IPS-NIHi7 (cell line): ENCODE data around the gene RLN3.
A peak's percentile ranks its signal among the peaks of the same experiment; 100 is the strongest.
"Not testable (repeated sequence)": the region's sequence is repeated elsewhere in the genome, so short reads cannot be mapped to it uniquely, and the experiment has no call there.

Experiments
- DNase-seq: peaks from one replicate; pipeline ENCODE4 v3.0.0; 2012; ENCODE audit warnings: mixed read lengths; ENCODE audit errors: extremely low spot score

Gene RLN3

GRCh38 chr19:14021474-14021873 is 6.5 kb upstream of the RLN3 start:
- no peak for DNase-seq

DNA sequence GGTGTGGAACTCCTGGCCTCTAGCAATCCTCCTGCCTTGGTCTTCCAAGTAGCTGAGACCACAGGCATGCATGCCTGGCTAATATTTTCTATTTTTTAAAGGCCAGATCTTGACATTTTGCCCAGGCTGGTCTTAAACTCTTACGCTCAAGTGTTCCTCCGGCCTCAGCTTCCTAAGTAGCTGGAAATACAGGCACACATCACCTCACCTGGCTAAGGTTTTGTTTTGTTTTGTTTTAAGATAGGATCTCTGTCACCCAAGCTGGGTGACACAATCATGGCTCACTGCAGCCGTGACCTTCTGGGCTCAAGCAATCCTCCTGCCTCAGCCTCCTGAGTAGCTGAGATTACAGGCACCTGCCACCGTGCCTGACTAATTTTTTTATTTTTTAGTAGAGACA is 5.5 kb upstream of the RLN3 start:
- DNase-seq = no peak

- peak; percentile 80 for DNase-seq
Observed at GRCh38 chr19:14023404-14024235, 4.3 kb upstream of the RLN3 start.

GRCh38 chr19:14026652-14027192 is 1.2 kb upstream of the RLN3 start:
- DNase-seq = not testable (repeated sequence)

DNA sequence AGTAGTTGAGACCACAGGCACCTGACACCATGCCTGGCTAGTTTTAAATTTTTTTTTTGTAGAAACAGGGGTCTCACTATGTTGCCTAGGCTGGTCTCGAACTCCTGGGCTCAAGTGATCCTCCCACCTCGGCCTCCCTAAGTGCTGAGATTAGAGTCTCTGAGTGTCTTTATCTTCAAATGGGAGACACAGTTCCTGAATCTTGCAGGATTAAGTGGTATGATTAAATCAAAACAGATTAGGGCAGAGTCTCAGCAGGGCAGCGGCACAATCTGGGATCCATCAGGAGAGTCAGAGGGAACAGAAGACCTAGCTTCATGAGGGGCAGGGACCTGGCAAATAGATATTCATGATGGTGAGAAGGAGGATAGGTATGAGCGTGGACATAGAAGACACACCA is 953 bp downstream of the RLN3 start:
- no peak for DNase-seq

GRCh38 chr19:14030997-14031718 is 3.2 kb downstream of the RLN3 start:
- DNase-seq = no peak

- peak; percentile 73 for DNase-seq
Observed at GRCh38 chr19:14031719-14032480, 4.0 kb downstream of the RLN3 start, which contains the start of gene IL27RA. TSS of gene IL27RA (plus strand) at chr19:14031762. CDS start at chr19:14031873, 111 bp downstream.

GRCh38 chr19:14033946-14034345 is 6.0 kb downstream of the RLN3 start:
- DNase-seq = no peak

GRCh38 chr19:14035159-14035558 is 7.2 kb downstream of the RLN3 start:
- not testable (repeated sequence) for DNase-seq

DNA sequence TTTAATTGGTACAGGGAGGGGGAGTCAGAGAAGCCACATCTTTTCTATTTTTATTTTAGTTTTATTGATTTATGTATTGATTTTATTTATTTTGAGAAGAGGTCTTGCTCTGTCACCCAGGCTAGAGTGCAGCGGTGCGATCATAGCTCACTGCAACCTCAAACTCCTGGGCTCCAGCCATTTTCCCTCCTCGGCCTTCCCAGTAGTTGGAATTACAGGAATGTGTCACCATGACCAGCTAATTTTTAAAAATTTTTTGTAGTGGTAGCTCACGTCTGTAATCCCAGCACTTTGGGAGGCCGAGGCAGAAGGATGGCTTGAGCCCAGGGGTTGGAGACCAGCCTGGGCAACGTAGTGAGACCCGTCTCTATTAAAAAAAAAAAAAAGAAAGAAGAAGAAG is 7.8 kb downstream of the RLN3 start:
- no peak for DNase-seq

- DNase-seq = no peak
Observed at GRCh38 chr19:14039181-14039580, 11.2 kb downstream of the RLN3 start.

- peak; percentile 85 for DNase-seq
Observed at GRCh38 chr19:14042659-14043608, 15.0 kb downstream of the RLN3 start.

- not testable (repeated sequence) for DNase-seq
Observed at GRCh38 chr19:14047866-14048265, 19.9 kb downstream of the RLN3 start.

DNA sequence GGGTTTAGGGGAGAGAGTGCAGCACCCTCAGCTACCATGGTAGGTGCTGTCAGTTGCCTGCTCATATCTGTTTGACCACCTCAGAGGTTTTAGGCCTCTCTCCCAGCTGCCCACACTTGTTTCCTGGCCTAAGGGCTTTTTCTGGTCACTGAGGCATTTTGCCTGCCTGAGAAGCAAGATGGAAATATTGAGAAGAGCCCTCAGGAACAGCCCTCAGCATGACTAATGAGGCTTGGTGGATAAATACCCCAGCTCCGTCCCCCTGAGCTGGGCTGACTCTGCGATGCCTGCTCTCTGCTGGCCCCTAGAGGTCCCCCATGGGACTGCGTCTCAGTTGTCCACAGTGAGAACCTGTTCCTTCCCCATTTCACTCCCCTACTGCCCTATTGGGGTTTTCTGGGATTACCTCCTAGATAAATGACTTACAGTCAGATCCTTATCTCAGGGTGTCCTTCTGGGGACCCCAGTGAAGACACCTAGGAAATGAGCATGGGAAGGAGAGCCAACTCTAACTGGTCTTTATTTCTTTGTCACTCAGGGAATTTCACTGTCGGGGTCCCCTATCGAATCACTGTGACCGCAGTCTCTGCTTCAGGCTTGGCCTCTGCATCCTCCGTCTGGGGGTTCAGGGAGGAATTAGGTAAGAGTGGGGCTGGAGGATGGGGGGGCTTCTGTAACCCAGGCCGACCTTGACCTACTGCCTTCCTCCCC is 20.6 kb downstream of the RLN3 start:
- DNase-seq = peak; percentile 89

- DNase-seq = no peak
Observed at GRCh38 chr19:14050512-14050911, 22.6 kb downstream of the RLN3 start.

- DNase-seq = not testable (repeated sequence)
Observed at GRCh38 chr19:14050961-14051360, 23.0 kb downstream of the RLN3 start.

DNA sequence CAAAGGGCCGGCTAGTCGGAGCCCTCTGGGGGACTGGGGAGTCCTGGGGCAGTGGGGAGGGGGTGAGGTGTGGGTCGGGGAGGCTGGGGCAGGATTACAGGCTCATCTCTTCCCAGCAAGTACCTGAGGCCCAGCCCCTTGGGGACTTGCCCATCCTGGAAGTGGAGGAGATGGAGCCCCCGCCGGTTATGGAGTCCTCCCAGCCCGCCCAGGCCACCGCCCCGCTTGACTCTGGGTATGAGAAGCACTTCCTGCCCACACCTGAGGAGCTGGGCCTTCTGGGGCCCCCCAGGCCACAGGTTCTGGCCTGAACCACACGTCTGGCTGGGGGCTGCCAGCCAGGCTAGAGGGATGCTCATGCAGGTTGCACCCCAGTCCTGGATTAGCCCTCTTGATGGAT is 24.0 kb downstream of the RLN3 start:
- DNase-seq = no peak

- no peak for DNase-seq
Observed at GRCh38 chr19:14052470-14052869, 24.5 kb downstream of the RLN3 start.

DNA sequence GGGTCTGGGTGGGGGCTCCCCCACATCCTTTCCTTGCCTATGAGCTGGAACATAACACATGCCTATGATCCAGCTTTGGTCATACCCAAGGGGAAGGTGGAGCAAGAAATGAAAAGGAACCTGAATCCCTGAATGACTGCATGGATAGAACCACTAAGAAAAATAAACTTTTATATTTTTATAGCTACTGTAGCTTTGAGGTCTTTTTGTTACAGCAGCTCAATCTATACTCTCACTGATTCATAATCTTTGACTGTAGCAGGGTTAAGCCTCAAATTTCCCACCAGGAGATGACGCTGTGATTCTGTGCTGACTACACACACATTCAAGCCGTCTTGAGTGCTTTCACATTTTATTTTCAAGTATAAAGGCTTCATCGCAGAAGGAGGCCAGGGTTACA is 25.1 kb downstream of the RLN3 start:
- no peak for DNase-seq

- no peak for DNase-seq
Observed at GRCh38 chr19:14053500-14053899, 25.6 kb downstream of the RLN3 start.
